ENCODE data around the gene SYTL3. TPM values are rescaled to one million over a fixed set of nuclear protein-coding genes. Genes with fewer than 3 reads are reported as not detected.

SYTL3 gene
- total RNA-seq, 1 experiment from 2014 or later: 0.09 TPM

DNA sequence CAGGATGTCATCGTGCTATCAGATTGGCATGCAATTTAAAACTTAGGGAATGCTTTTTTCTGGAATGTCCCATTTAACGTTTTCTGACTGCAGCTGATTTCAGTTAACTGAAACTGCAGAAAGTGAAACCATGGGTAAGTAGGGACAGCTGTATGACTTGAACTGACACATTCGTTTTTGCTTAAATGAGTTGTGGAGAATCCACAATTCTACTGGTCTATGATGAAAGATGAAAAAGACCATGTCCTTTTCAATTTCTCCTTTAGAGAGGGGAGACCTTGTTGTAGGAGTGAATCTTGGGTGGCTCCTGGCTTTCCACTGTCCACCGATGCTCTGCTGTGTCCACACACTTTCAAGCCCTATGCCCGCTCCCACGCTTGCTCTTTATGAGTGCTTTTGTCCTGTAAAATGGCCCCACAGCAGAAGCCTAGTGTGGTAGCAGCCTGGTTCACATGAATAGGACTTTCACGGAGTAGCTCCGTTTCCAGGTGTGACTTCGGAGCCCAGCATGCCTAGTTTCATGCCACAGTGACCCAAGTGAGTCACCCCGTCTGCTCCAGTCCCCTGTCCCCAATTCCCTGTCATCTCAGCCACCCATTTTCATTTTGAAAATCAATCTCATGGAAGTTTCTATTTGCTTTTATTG, 27.2 kb upstream of the SYTL3 start:
- no peak overlapping the region for H4K5ac ChIP-seq (ENCODE audit: insufficient read length, low read depth, low read length)
- H2AFZ ChIP-seq (ENCODE audit: low read length): no peak overlapping the region
- no peak overlapping the region for H2BK15ac ChIP-seq (ENCODE audit: low read depth, low read length)
- no peaks in the 10 kb centered on the region for H3K79me1 ChIP-seq (ENCODE audit: insufficient read depth, low read depth, low read length, poor library complexity, severe bottlenecking)
- TF ChIP-seq, protein P1, sequence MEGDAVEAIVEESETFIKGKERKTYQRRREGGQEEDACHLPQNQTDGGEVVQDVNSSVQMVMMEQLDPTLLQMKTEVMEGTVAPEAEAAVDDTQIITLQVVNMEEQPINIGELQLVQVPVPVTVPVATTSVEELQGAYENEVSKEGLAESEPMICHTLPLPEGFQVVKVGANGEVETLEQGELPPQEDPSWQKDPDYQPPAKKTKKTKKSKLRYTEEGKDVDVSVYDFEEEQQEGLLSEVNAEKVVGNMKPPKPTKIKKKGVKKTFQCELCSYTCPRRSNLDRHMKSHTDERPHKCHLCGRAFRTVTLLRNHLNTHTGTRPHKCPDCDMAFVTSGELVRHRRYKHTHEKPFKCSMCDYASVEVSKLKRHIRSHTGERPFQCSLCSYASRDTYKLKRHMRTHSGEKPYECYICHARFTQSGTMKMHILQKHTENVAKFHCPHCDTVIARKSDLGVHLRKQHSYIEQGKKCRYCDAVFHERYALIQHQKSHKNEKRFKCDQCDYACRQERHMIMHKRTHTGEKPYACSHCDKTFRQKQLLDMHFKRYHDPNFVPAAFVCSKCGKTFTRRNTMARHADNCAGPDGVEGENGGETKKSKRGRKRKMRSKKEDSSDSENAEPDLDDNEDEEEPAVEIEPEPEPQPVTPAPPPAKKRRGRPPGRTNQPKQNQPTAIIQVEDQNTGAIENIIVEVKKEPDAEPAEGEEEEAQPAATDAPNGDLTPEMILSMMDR (conservative IDR thresholded peaks at IDR 0.05): no peak
- Mint-ChIP-seq H3K4me1 (peaks cover 5% of the 10 kb centered on the region in 2 experiments), H3K4me3 (no peak overlapping the region), H3K27ac (peak overlapping the region in 1 of 3 experiments; percentile 52; a peak in 2 of 7 replicates), H3K9me3 (no peaks in the 10 kb centered on the region), H3K36me3 (ENCODE audit: insufficient read depth in 1 of 3, low read depth in 3 of 3) (peaks cover 21 to 73% (median 62%) of the 10 kb centered on the region in 3 experiments; a peak in 6 of 7 replicates), H3K27me3 (ENCODE audit: low read depth) (no peaks in the 10 kb centered on the region)
- no peak overlapping the region for H2BK20ac ChIP-seq (ENCODE audit: low read depth, low read length, poor library complexity, severe bottlenecking)
- no peaks in the 10 kb centered on the region for H4K20me1 ChIP-seq (ENCODE audit: control insufficient read depth, insufficient read depth, insufficient read length)
- H3K27ac ChIP-seq (ENCODE audit: insufficient read length, low read depth, low read length): no peak overlapping the region
- no peak overlapping the region for H3K56ac ChIP-seq (ENCODE audit: insufficient read length, low read depth, low read length)
- no peak overlapping the region for H3K4me2 ChIP-seq (ENCODE audit: insufficient read depth, insufficient read length, low read length)
- no peak overlapping the region for H4K8ac ChIP-seq (replicated peaks; ENCODE audit: insufficient read length, low read depth, low read length)
- no peak overlapping the region for H2BK12ac ChIP-seq (ENCODE audit: insufficient read length, low read depth, low read length)
- no peak for DNase-seq
- H3T11ph ChIP-seq (ENCODE audit: low read length): no peak overlapping the region
- H3K4ac ChIP-seq (ENCODE audit: low read depth, low read length): no peak overlapping the region
- no peaks in the 10 kb centered on the region for H3K27me3 ChIP-seq (ENCODE audit: insufficient read depth, low read length)
- no peak overlapping the region for H4K91ac ChIP-seq (ENCODE audit: insufficient read length, low read depth, low read length)
- H3K23ac ChIP-seq (ENCODE audit: insufficient read length, low read depth, low read length): no peak overlapping the region
- H3K4me1 ChIP-seq (ENCODE audit: insufficient read depth, low read length): no peaks in the 10 kb centered on the region
- H3K79me2 ChIP-seq (ENCODE audit: insufficient read depth, low read length): no peaks in the 10 kb centered on the region
- no peak overlapping the region for H3K18ac ChIP-seq (ENCODE audit: insufficient read length, low read depth, low read length)
- H3K9me3 ChIP-seq (ENCODE audit: control insufficient read depth, low read depth, low read length): no peaks in the 10 kb centered on the region
- no CpG with 5 or more reads among the region's 10 CpGs for WGBS (ENCODE audit: extremely low coverage, insufficient read length, low lambda C conversion rate)
- H3K14ac ChIP-seq (ENCODE audit: insufficient read depth, low read length): no peak overlapping the region; the same call in 1 of the 2 replicates
- H2BK120ac ChIP-seq (ENCODE audit: low read depth, low read length, poor library complexity, severe bottlenecking): no peak overlapping the region
- H3K23me2 ChIP-seq (ENCODE audit: insufficient read length, low read depth, low read length, poor library complexity, severe bottlenecking): no peaks in the 10 kb centered on the region
- no peak overlapping the region for H3K9ac ChIP-seq (ENCODE audit: extremely low read depth, insufficient read length, low read length)
- no peak overlapping the region for H2AK5ac ChIP-seq (ENCODE audit: insufficient read length, low read length)
- H2BK5ac ChIP-seq (ENCODE audit: insufficient read length, low read length): no peak overlapping the region

All from H9 (cell line).